Neural cell (in vitro differentiated cells): ENCODE measurements around the gene C10orf88. TPM values are rescaled to one million over a fixed set of nuclear protein-coding genes. Genes with fewer than 3 reads are reported as not detected.

Experiments used
- H2AFZ ChIP-seq: fragments of 200-600, 300-800 bp; sonication (generic), shearing (Covaris generic); 2 replicates; pipeline ENCODE4 v1.6.0; 2014; ENCODE audit warnings: low read depth, mild to moderate bottlenecking, antibody characterized with exemption, low read length, moderate library complexity
- H3F3A ChIP-seq: fragments of 200-600 bp; shearing (Covaris generic); 2 replicates; pipeline ENCODE4 v1.6.1; 2016; ENCODE audit warnings: mild to moderate bottlenecking, moderate library complexity, mixed read lengths, antibody characterized with exemption, low read length; ENCODE audit not compliant: insufficient read depth, poor library complexity, severe bottlenecking
- H3K27ac ChIP-seq: fragments of 200-600, 300-800 bp; sonication (generic), shearing (Covaris generic); 2 replicates; pipeline ENCODE4 v1.5.1; 2014; ENCODE audit warnings: mild to moderate bottlenecking, low read length, moderate library complexity
- H3K27me3 ChIP-seq: fragments of 300-800, 200-600 bp; sonication (generic), shearing (Covaris generic); 2 replicates; pipeline ENCODE4 v1.6.0; 2014; ENCODE audit warnings: mild to moderate bottlenecking, low read depth, low read length, moderate library complexity; ENCODE audit not compliant: insufficient read depth
- H3K36me3 ChIP-seq: fragments of 300-800, 200-600 bp; sonication (generic), shearing (Covaris generic); 2 replicates; pipeline ENCODE4 v1.5.1; 2014; ENCODE audit warnings: mild to moderate bottlenecking, antibody characterized with exemption, low read length, moderate library complexity; ENCODE audit not compliant: insufficient read depth
- H3K4me2 ChIP-seq: fragments of 300-800, 200-600 bp; sonication (generic), shearing (Covaris generic); 2 replicates; pipeline ENCODE4 v1.6.0; 2014; ENCODE audit warnings: mild to moderate bottlenecking, low read length
- H3K4me3 ChIP-seq: fragments of 300-800, 200-600 bp; sonication (generic), shearing (Covaris generic); 2 replicates; pipeline ENCODE4 v1.5.1; 2014; ENCODE audit warnings: mild to moderate bottlenecking, low read length, moderate library complexity
- H3K79me2 ChIP-seq: fragments of 200-600 bp; shearing (Covaris generic); replicated peaks from 2 replicates; pipeline ENCODE4 v1.6.0; 2014; ENCODE audit warnings: mild to moderate bottlenecking, low read length, moderate library complexity; ENCODE audit not compliant: insufficient read depth
- H3K9ac ChIP-seq: fragments of 300-800, 200-600 bp; sonication (generic), shearing (Covaris generic); 2 replicates; pipeline ENCODE4 v1.6.1; 2016; ENCODE audit warnings: mild to moderate bottlenecking, low read length, mixed read lengths
- H3K9me2 ChIP-seq: fragments of 200-600 bp; shearing (Covaris generic); 2 replicates; pipeline ENCODE4 v1.6.1; 2016; ENCODE audit warnings: mild to moderate bottlenecking, low read length, mixed read lengths; ENCODE audit not compliant: insufficient read depth
- H3K9me3 ChIP-seq: fragments of 200-600, 300-800 bp; sonication (generic), shearing (Covaris generic); 2 replicates; pipeline ENCODE4 v1.6.1; 2016; ENCODE audit warnings: mild to moderate bottlenecking, mixed run types, low read length, moderate library complexity, mixed read lengths
- H4K20me1 ChIP-seq: fragments of 200-600 bp; shearing (Covaris generic); 2 replicates; pipeline ENCODE4 v1.6.1; 2016; ENCODE audit warnings: mild to moderate bottlenecking, mixed run types; ENCODE audit not compliant: insufficient read depth
- EZH2 ChIP-seq: fragments of 200-600, 300-800 bp; shearing (Covaris generic), sonication (generic); IDR thresholded peaks from 2 replicates; pipeline ENCODE4 v1.6.1; 2014; ENCODE audit warnings: antibody characterized with exemption, low read length, borderline replicate concordance, mild to moderate bottlenecking; ENCODE audit not compliant: insufficient read depth, poor library complexity, severe bottlenecking
- REST ChIP-seq: IDR thresholded peaks from 2 replicates; pipeline ENCODE4 v1.6.1; 2012; ENCODE audit warnings: borderline replicate concordance
- polyA plus RNA-seq: library from polyadenylated mRNA; depleted of rRNA; stranded (reverse); fragments of >200 nt; gene quantifications from 2 replicates; pipeline ENCODE4 v1.2.3, GENCODE V29; 2014
- TF ChIP-seq, protein P1 (sequence below): fragments of 450-650 bp; IDR thresholded peaks from 2 replicates; pipeline ENCODE4 v1.5.1; 2014; ENCODE audit warnings: antibody characterized with exemption, mild to moderate bottlenecking, moderate library complexity; ENCODE audit not compliant: poor library complexity, severe bottlenecking

Gene C10orf88
- polyA plus RNA-seq, 1 donor from 2014 or later: 25.8 TPM

DNA sequence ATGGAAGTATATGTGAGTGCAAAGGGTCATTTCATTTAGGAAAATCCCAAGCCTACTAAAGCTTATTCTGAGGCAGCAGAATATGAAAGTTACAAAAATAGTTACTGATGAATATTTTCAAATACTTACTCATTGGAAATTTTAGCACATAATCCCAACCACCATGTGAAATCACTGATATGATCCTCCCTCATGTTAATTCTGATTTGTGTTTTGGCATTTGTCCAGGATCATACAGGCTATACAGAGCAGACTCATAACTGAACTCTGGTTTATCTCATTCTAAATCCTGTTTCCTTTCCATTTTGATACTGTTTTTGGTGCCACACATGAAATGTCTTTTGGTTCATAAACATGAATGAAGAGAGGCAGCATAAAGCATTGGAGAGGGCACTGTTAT, 71.3 kb downstream of the C10orf88 start:
- H3K27ac ChIP-seq: no peak overlapping the region
- no peaks in the 10 kb centered on the region for H3K79me2 ChIP-seq
- H3K36me3 ChIP-seq: no peaks in the 10 kb centered on the region
- TF ChIP-seq EZH2 (no peak), REST (no peak)
- TF ChIP-seq, protein P1, sequence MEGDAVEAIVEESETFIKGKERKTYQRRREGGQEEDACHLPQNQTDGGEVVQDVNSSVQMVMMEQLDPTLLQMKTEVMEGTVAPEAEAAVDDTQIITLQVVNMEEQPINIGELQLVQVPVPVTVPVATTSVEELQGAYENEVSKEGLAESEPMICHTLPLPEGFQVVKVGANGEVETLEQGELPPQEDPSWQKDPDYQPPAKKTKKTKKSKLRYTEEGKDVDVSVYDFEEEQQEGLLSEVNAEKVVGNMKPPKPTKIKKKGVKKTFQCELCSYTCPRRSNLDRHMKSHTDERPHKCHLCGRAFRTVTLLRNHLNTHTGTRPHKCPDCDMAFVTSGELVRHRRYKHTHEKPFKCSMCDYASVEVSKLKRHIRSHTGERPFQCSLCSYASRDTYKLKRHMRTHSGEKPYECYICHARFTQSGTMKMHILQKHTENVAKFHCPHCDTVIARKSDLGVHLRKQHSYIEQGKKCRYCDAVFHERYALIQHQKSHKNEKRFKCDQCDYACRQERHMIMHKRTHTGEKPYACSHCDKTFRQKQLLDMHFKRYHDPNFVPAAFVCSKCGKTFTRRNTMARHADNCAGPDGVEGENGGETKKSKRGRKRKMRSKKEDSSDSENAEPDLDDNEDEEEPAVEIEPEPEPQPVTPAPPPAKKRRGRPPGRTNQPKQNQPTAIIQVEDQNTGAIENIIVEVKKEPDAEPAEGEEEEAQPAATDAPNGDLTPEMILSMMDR: no peak
- no peaks in the 10 kb centered on the region for H4K20me1 ChIP-seq
- H3K27me3 ChIP-seq: no peaks in the 10 kb centered on the region
- no peak overlapping the region for H3K4me2 ChIP-seq
- no peak overlapping the region for H3K4me3 ChIP-seq
- no peaks in the 10 kb centered on the region for H3K9me3 ChIP-seq
- H3K9me2 ChIP-seq: no peaks in the 10 kb centered on the region
- no peak overlapping the region for H2AFZ ChIP-seq
- no peaks in the 10 kb centered on the region for H3F3A ChIP-seq
- H3K9ac ChIP-seq: no peak overlapping the region

Other genes starting within 250 kb of the C10orf88 start
- gene CUZD1, start 108.4 kb downstream of the C10orf88 start, polyA plus RNA-seq: not detected in 2 replicates
- gene FAM24B, start 74.6 kb downstream of the C10orf88 start, polyA plus RNA-seq: 2.8 and 3.4 TPM in 2 replicates
- not detected in 2 replicates for gene FAM24A, start 43.6 kb downstream of the C10orf88 start, polyA plus RNA-seq
- gene PSTK, start 26.2 kb upstream of the C10orf88 start, polyA plus RNA-seq: 21.0 and 27.1 TPM in 2 replicates
- gene IKZF5, start 54.6 kb upstream of the C10orf88 start, polyA plus RNA-seq: 11.0 and 12.9 TPM in 2 replicates
- gene ACADSB, start 54.8 kb upstream of the C10orf88 start, polyA plus RNA-seq: 20.3 and 21.7 TPM in 2 replicates
- not detected in 2 replicates for gene HMX3, start 181.7 kb upstream of the C10orf88 start, polyA plus RNA-seq
- gene HMX2, start 193.9 kb upstream of the C10orf88 start, polyA plus RNA-seq: not detected in 2 replicates
- gene BUB3, start 200.2 kb upstream of the C10orf88 start, polyA plus RNA-seq: 127 and 162 TPM in 2 replicates